Mononuclear cell (primary cell): ENCODE results near the gene TOPAZ1. TPM values are rescaled to one million over a fixed set of nuclear protein-coding genes. Genes with fewer than 3 reads are reported as not detected.

ENCODE experiments used
- H3K27me3 ChIP-seq: 2 replicates; pipeline ENCODE4 v1.6.0; 2011; ENCODE audit warnings: low read length, control low read depth; ENCODE audit not compliant: insufficient read depth
- H3K4me1 ChIP-seq: 2 replicates; pipeline ENCODE4 v1.5.1; 2011; ENCODE audit warnings: mild to moderate bottlenecking, low read length, control low read depth; ENCODE audit not compliant: insufficient read depth
- H3K4me3 ChIP-seq: 2 replicates; pipeline ENCODE4 v1.5.1; 2011; ENCODE audit warnings: mild to moderate bottlenecking, low read length, moderate library complexity
- H3K9me3 ChIP-seq: 2 replicates; pipeline ENCODE4 v1.5.1; 2011; ENCODE audit warnings: low read depth, mild to moderate bottlenecking, control low read depth, low read length
- total RNA-seq: library from RNA; depleted of rRNA; stranded (reverse); fragments of >200 nt; gene quantifications from one replicate; pipeline ENCODE4 v1.2.3, GENCODE V29; 2012

The TOPAZ1 gene
- total RNA-seq = not detected

- no peaks in the 10 kb centered on the region for H3K9me3 ChIP-seq
- no peaks in the 10 kb centered on the region for H3K27me3 ChIP-seq
- no peaks in the 10 kb centered on the region for H3K4me1 ChIP-seq
- no peak within 1 kb of the TSS for H3K4me3 ChIP-seq
Measured at GRCh38 chr3:44241706-44242105, at the start of gene TOPAZ1. Gene TOPAZ1, plus strand, starts transcription at chr3:44241886. Its CDS starts 168 bp downstream, at chr3:44242054.

GRCh38 chr3:44198284-44199269 is 43.1 kb upstream of the TOPAZ1 start:
- Histone ChIP-seq H3K27me3 (peaks cover 3% of the 10 kb centered on the region), H3K4me3 (no peak overlapping the region), H3K9me3 (no peaks in the 10 kb centered on the region), H3K4me1 (no peaks in the 10 kb centered on the region)

GRCh38 chr3:44206261-44206660 is 35.4 kb upstream of the TOPAZ1 start:
- Histone ChIP-seq H3K27me3 (peaks cover 6% of the 10 kb centered on the region), H3K4me3 (no peak overlapping the region), H3K4me1 (peaks cover 5% of the 10 kb centered on the region), H3K9me3 (no peaks in the 10 kb centered on the region)

GRCh38 chr3:44206862-44207652 is 34.6 kb upstream of the TOPAZ1 start:
- Histone ChIP-seq H3K9me3 (no peaks in the 10 kb centered on the region), H3K4me1 (peaks cover 5% of the 10 kb centered on the region), H3K4me3 (no peak overlapping the region), H3K27me3 (peaks cover 6% of the 10 kb centered on the region)

GRCh38 chr3:44208086-44208485 is 33.6 kb upstream of the TOPAZ1 start:
- no peak overlapping the region for H3K4me3 ChIP-seq

GRCh38 chr3:44208568-44208967 is 33.1 kb upstream of the TOPAZ1 start:
- Histone ChIP-seq H3K4me1 (peaks cover 5% of the 10 kb centered on the region), H3K4me3 (no peak overlapping the region), H3K27me3 (peaks cover 6% of the 10 kb centered on the region), H3K9me3 (no peaks in the 10 kb centered on the region)

More at GRCh38 chr3:44208086-44208485, 33.6 kb upstream of the TOPAZ1 start:
- Histone ChIP-seq H3K9me3 (no peaks in the 10 kb centered on the region), H3K27me3 (peaks cover 6% of the 10 kb centered on the region), H3K4me1 (peaks cover 5% of the 10 kb centered on the region)

GRCh38 chr3:44210967-44211366 is 30.7 kb upstream of the TOPAZ1 start:
- Histone ChIP-seq H3K9me3 (no peaks in the 10 kb centered on the region), H3K27me3 (peaks cover 5% of the 10 kb centered on the region)

GRCh38 chr3:44222337-44222736 is 19.3 kb upstream of the TOPAZ1 start:
- Histone ChIP-seq H3K9me3 (no peaks in the 10 kb centered on the region), H3K27me3 (peaks cover 8% of the 10 kb centered on the region), H3K4me3 (no peak overlapping the region), H3K4me1 (no peaks in the 10 kb centered on the region)

More at GRCh38 chr3:44210967-44211366, 30.7 kb upstream of the TOPAZ1 start:
- peaks cover 5% of the 10 kb centered on the region for H3K4me1 ChIP-seq
- H3K4me3 ChIP-seq = no peak overlapping the region

- Histone ChIP-seq H3K9me3 (no peaks in the 10 kb centered on the region), H3K4me3 (no peak overlapping the region), H3K27me3 (peaks cover 8% of the 10 kb centered on the region), H3K4me1 (no peaks in the 10 kb centered on the region)
Measured at GRCh38 chr3:44223299-44223698, 18.4 kb upstream of the TOPAZ1 start.

GRCh38 chr3:44224131-44224530 is 17.6 kb upstream of the TOPAZ1 start:
- no peak overlapping the region for H3K4me3 ChIP-seq
- peaks cover 8% of the 10 kb centered on the region for H3K27me3 ChIP-seq
- H3K9me3 ChIP-seq = no peaks in the 10 kb centered on the region
- no peaks in the 10 kb centered on the region for H3K4me1 ChIP-seq

GRCh38 chr3:44226573-44226972 is 15.1 kb upstream of the TOPAZ1 start:
- Histone ChIP-seq H3K4me3 (no peak overlapping the region), H3K27me3 (peaks cover 8% of the 10 kb centered on the region), H3K4me1 (no peaks in the 10 kb centered on the region), H3K9me3 (no peaks in the 10 kb centered on the region)

GRCh38 chr3:44227632-44228031 is 14.1 kb upstream of the TOPAZ1 start:
- Histone ChIP-seq H3K4me1 (no peaks in the 10 kb centered on the region), H3K4me3 (no peak overlapping the region), H3K9me3 (no peaks in the 10 kb centered on the region), H3K27me3 (peaks cover 8% of the 10 kb centered on the region)

GRCh38 chr3:44228900-44229299 is 12.8 kb upstream of the TOPAZ1 start:
- H3K27me3 ChIP-seq = peaks cover 8% of the 10 kb centered on the region
- no peaks in the 10 kb centered on the region for H3K9me3 ChIP-seq
- H3K4me1 ChIP-seq = no peaks in the 10 kb centered on the region
- H3K4me3 ChIP-seq = no peak overlapping the region

- Histone ChIP-seq H3K4me1 (peaks cover 6% of the 10 kb centered on the region), H3K4me3 (no peak overlapping the region), H3K9me3 (no peaks in the 10 kb centered on the region), H3K27me3 (no peaks in the 10 kb centered on the region)
Measured at GRCh38 chr3:44232407-44232806, 9.3 kb upstream of the TOPAZ1 start.

GRCh38 chr3:44234648-44235268 is 6.9 kb upstream of the TOPAZ1 start:
- peaks cover 6% of the 10 kb centered on the region for H3K4me1 ChIP-seq
- no peaks in the 10 kb centered on the region for H3K27me3 ChIP-seq
- H3K4me3 ChIP-seq = no peak overlapping the region
- no peaks in the 10 kb centered on the region for H3K9me3 ChIP-seq
